Osteocyte (in vitro differentiated cells): ENCODE measurements around the gene COPB2. TPM values are rescaled to one million over a fixed set of nuclear protein-coding genes. Genes with fewer than 3 reads are reported as not detected.

Experiments
- DNase-seq: peaks from one replicate; pipeline ENCODE4 v3.0.0; 2021; ENCODE audit warnings: mixed read lengths; ENCODE audit not compliant: unreplicated experiment; ENCODE audit errors: extremely low spot score
- H3K27ac Mint-ChIP-seq: one replicate; pipeline ENCODE4 v1.8.0; 2021; ENCODE audit warnings: mild to moderate bottlenecking, mixed read lengths; ENCODE audit not compliant: unreplicated experiment
- H3K27me3 Mint-ChIP-seq: one replicate; pipeline ENCODE4 v1.8.0; 2021; ENCODE audit warnings: mixed read lengths; ENCODE audit not compliant: unreplicated experiment
- H3K36me3 Mint-ChIP-seq: one replicate; pipeline ENCODE4 v1.8.0; 2021; ENCODE audit warnings: mixed read lengths; ENCODE audit not compliant: unreplicated experiment
- H3K4me1 Mint-ChIP-seq: one replicate; pipeline ENCODE4 v1.8.0; 2021; ENCODE audit warnings: mixed read lengths; ENCODE audit not compliant: unreplicated experiment
- H3K4me3 Mint-ChIP-seq: one replicate; pipeline ENCODE4 v1.8.0; 2021; ENCODE audit warnings: mild to moderate bottlenecking, moderate library complexity, mixed read lengths; ENCODE audit not compliant: unreplicated experiment
- H3K9me3 Mint-ChIP-seq: one replicate; pipeline ENCODE4 v1.8.0; 2021; ENCODE audit warnings: mixed read lengths; ENCODE audit not compliant: unreplicated experiment
- total RNA-seq: library from RNA; stranded (reverse); gene quantifications from 2 replicates; pipeline ENCODE4 v1.2.1, GENCODE V29; 2021
- TF ChIP-seq, protein P1 (sequence below): fragments of 200-600 bp; sonication (generic); IDR thresholded peaks from 2 replicates; pipeline ENCODE4 v1.5.0; 2021; ENCODE audit warnings: antibody characterized with exemption, mild to moderate bottlenecking, moderate library complexity

The COPB2 gene
- total RNA-seq, 1 donor from 2014 or later = 178 TPM

DNA sequence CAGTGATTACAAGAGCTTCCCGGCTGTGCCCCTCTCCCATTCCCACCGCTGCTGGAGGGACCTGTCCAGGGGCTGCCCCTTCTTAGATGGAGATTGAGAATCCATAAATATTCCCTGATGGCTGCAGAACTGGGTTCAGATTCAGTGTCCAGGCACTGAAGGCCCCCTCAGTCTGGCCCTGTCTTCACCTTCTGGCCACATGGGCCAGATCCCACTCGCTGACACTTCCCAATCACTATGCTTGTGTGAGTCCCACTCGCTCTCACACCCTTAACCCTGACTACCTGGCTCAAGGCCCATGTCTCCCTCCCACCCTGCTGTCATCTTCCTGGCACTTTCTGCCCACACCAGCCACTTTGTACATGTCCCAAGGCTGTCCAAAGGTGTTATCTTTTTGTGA, 61.1 kb downstream of the COPB2 start:
- TF ChIP-seq, protein P1, sequence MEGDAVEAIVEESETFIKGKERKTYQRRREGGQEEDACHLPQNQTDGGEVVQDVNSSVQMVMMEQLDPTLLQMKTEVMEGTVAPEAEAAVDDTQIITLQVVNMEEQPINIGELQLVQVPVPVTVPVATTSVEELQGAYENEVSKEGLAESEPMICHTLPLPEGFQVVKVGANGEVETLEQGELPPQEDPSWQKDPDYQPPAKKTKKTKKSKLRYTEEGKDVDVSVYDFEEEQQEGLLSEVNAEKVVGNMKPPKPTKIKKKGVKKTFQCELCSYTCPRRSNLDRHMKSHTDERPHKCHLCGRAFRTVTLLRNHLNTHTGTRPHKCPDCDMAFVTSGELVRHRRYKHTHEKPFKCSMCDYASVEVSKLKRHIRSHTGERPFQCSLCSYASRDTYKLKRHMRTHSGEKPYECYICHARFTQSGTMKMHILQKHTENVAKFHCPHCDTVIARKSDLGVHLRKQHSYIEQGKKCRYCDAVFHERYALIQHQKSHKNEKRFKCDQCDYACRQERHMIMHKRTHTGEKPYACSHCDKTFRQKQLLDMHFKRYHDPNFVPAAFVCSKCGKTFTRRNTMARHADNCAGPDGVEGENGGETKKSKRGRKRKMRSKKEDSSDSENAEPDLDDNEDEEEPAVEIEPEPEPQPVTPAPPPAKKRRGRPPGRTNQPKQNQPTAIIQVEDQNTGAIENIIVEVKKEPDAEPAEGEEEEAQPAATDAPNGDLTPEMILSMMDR = no peak
- Mint-ChIP-seq H3K36me3 (no peaks in the 10 kb centered on the region), H3K27me3 (peaks cover 41% of the 10 kb centered on the region), H3K4me3 (no peak overlapping the region), H3K4me1 (no peaks in the 10 kb centered on the region), H3K9me3 (no peaks in the 10 kb centered on the region), H3K27ac (no peak overlapping the region)
- DNase-seq = peak; percentile 57

- H3K27me3 Mint-ChIP-seq = peaks cover 38% of the 10 kb centered on the region
- peak; percentile 76 for DNase-seq
- H3K9me3 Mint-ChIP-seq = no peaks in the 10 kb centered on the region
- no peak overlapping the region for H3K27ac Mint-ChIP-seq
- TF ChIP-seq, protein P1 = no peak
- H3K4me3 Mint-ChIP-seq = no peak overlapping the region
- H3K36me3 Mint-ChIP-seq = no peaks in the 10 kb centered on the region
- no peaks in the 10 kb centered on the region for H3K4me1 Mint-ChIP-seq
These were observed 61.6 kb downstream of the COPB2 start for GRCh38 chr3:139327861-139328260.

DNA sequence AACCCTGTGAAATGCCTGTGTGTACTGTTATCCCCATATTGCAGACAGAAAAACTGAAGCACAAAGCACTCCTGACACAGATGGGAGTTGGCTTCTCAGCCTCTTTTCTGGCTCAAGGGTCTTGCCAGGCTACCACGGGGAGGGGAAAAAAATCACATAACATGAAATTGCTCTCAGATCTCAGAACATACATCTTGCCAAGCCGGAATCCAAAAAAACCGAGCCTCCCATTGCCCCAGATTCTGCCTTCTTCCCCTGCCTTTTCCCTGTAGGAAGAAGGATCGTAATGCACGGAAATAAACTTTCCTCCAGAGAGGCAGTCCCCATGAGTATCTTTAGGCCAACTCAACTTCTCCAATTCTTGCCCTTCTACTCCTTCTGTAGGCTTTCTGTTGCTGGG, 62.2 kb downstream of the COPB2 start:
- no peaks in the 10 kb centered on the region for H3K36me3 Mint-ChIP-seq
- no peak overlapping the region for H3K27ac Mint-ChIP-seq
- TF ChIP-seq, protein P1 = no peak
- no peak overlapping the region for H3K4me3 Mint-ChIP-seq
- peak; percentile 7 for DNase-seq
- no peaks in the 10 kb centered on the region for H3K9me3 Mint-ChIP-seq
- peaks cover 35% of the 10 kb centered on the region for H3K27me3 Mint-ChIP-seq
- no peaks in the 10 kb centered on the region for H3K4me1 Mint-ChIP-seq

DNA sequence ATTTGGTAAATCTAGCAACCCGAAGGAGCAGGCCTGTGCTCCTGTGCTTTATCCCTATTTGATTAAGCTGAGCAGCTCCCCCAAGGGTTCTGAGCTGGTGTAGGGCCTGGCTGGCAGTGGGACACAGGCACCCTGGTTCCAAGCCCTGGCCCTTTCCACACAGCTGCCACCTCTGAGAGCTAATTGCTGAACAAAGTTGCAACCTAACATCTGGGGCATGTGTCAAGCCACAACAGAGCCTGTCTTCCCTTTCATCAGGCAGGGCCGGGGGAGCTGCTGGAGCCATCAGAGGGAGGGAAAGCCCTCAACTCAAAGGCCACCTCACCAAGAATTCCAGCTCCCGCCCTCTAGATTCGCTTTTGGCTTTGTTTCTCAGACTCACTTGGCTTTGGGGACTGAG, 62.7 kb downstream of the COPB2 start:
- Mint-ChIP-seq H3K27me3 (peaks cover 32% of the 10 kb centered on the region), H3K36me3 (no peaks in the 10 kb centered on the region), H3K4me3 (no peak overlapping the region), H3K9me3 (no peaks in the 10 kb centered on the region), H3K27ac (no peak overlapping the region), H3K4me1 (no peaks in the 10 kb centered on the region)
- peak; percentile 75 for DNase-seq
- TF ChIP-seq, protein P1 = no peak

- Mint-ChIP-seq H3K4me1 (no peaks in the 10 kb centered on the region), H3K36me3 (no peaks in the 10 kb centered on the region), H3K9me3 (no peaks in the 10 kb centered on the region), H3K27me3 (peaks cover 36% of the 10 kb centered on the region), H3K27ac (no peak overlapping the region), H3K4me3 (no peak overlapping the region)
- DNase-seq = peak; percentile 65
- TF ChIP-seq, protein P1 = no peak
These were observed 63.3 kb downstream of the COPB2 start for GRCh38 chr3:139326131-139326530.
